Nasal cavity respiratory epithelium epithelial cell of viscerocranial mucosa (primary cell): ENCODE data around the gene MTMR12. TPM values are rescaled to one million over a fixed set of nuclear protein-coding genes. Genes with fewer than 3 reads are reported as not detected.

Experiments
- total RNA-seq: library from RNA; depleted of rRNA; stranded (reverse); fragments of >200 nt; gene quantifications from 2 replicates; pipeline ENCODE4 v1.2.3, GENCODE V29; 2014

MTMR12 gene
- 20.5 and 25.2 TPM in 2 replicates for total RNA-seq

GRCh38 chr5:32312595-32313332, at the start of gene MTMR12:
TSS of gene MTMR12 (minus strand) at chr5:32312939. CDS start at chr5:32312838, 101 bp downstream.

Other genes starting within 250 kb of the MTMR12 start
- 72.0 and 82.4 TPM in 2 replicates for gene GOLPH3, start 138.6 kb downstream of the MTMR12 start, total RNA-seq
- 90.6 and 96.6 TPM in 2 replicates for gene ZFR, start 131.8 kb upstream of the MTMR12 start, total RNA-seq